Caco-2 (cell line): ENCODE data around the gene RNF145. TPM values are rescaled to one million over a fixed set of nuclear protein-coding genes. Genes with fewer than 3 reads are reported as not detected.

Source experiments
- BruUV-seq: library from RNA; stranded (reverse); fragments of 400-500 nt; replicated peaks from 2 replicates; lab custom pipeline; 2021; lab: Mats Ljungman, UMichigan
- CTCF ChIA-PET: fragments of 300-600 bp; sonication (Branson Sonifier 250); formaldehyde crosslinking; loops from one replicate; lab custom pipeline; 2022; ENCODE audit warnings: antibody characterized with exemption; lab: Charles Lee
- POLR2A ChIA-PET: fragments of 300-600 bp; sonication (Branson Sonifier 250); formaldehyde crosslinking; loops from one replicate; lab custom pipeline; 2022; ENCODE audit warnings: antibody characterized with exemption; lab: Charles Lee
- DNase-seq, 2 experiments: peaks; one replicate each; pipeline versions ENCODE4 v3.0.0 to v3.0.0-alpha.2; 2020 to 2022
- H3K27me3 ChIP-seq: replicated peaks from 2 replicates; pipeline ENCODE4 v1.6.0; 2011; ENCODE audit warnings: low read length; ENCODE audit not compliant: control insufficient read depth, insufficient read depth
- H3K36me3 ChIP-seq: 2 replicates; pipeline ENCODE4 v1.5.1; 2011; ENCODE audit warnings: low read length; ENCODE audit not compliant: control insufficient read depth, insufficient read depth
- H3K4me1 ChIP-seq: fragments of 250-450 bp; sonication (Bioruptor Pico); 2 replicates; pipeline ENCODE4 v1.5.1; 2020; ENCODE audit warnings: mild to moderate bottlenecking
- H3K4me3 ChIP-seq: 2 replicates; pipeline ENCODE4 v1.5.1; 2011; ENCODE audit warnings: low read depth, mild to moderate bottlenecking, control low read depth, low read length
- H3K9me3 ChIP-seq: fragments of 250-450 bp; sonication (Bioruptor Pico); 2 replicates; pipeline ENCODE4 v1.5.1; 2020; ENCODE audit warnings: mild to moderate bottlenecking, moderate library complexity
- H3K27ac Mint-ChIP-seq: one replicate; pipeline ENCODE4 v1.8.0; 2022; ENCODE audit warnings: mixed read lengths; ENCODE audit not compliant: unreplicated experiment
- H3K27me3 Mint-ChIP-seq: one replicate; pipeline ENCODE4 v1.8.0; 2022; ENCODE audit warnings: mixed read lengths; ENCODE audit not compliant: insufficient read depth, unreplicated experiment
- H3K36me3 Mint-ChIP-seq: one replicate; pipeline ENCODE4 v1.8.0; 2022; ENCODE audit warnings: mild to moderate bottlenecking, mixed read lengths; ENCODE audit not compliant: insufficient read depth, unreplicated experiment
- H3K4me1 Mint-ChIP-seq: one replicate; pipeline ENCODE4 v1.8.0; 2022; ENCODE audit warnings: low read depth, mixed read lengths; ENCODE audit not compliant: unreplicated experiment
- H3K4me3 Mint-ChIP-seq: one replicate; pipeline ENCODE4 v1.8.0; 2022; ENCODE audit warnings: mild to moderate bottlenecking, moderate library complexity, mixed read lengths; ENCODE audit not compliant: unreplicated experiment
- H3K9me3 Mint-ChIP-seq: one replicate; pipeline ENCODE4 v1.8.0; 2022; ENCODE audit warnings: mixed read lengths; ENCODE audit not compliant: unreplicated experiment
- CTCF ChIP-seq, 2 experiments: fragments of 200-600 bp in 1 of 2; IDR thresholded peaks; 1 replicate in 1 of 2; 2 replicates in 1 of 2; pipeline versions ENCODE4 v1.5.1 to v1.8.0; 2011 to 2022; ENCODE audit warnings: antibody characterized with exemption in 1 of 2, control low read depth in 1 of 2, inconsistent platforms in 1 of 2, low read depth in 1 of 2, low read length in 1 of 2, mild to moderate bottlenecking in 1 of 2, moderate library complexity in 1 of 2; ENCODE audit not compliant: insufficient read depth in 1 of 2, severe bottlenecking in 1 of 2, unreplicated experiment in 1 of 2
- intact Hi-C: fragments of 100-400 bp; cut with micrococcal nuclease; formaldehyde crosslinking; loops from one replicate; pipeline ENCODE4 v1.10.0; 2022; ENCODE audit not compliant: unreplicated experiment
- total RNA-seq: library from RNA; stranded (reverse); gene quantifications from 2 replicates; pipeline ENCODE4 v1.2.3, GENCODE V29; 2022

RNF145 gene
- total RNA-seq, 1 experiment from 2014 or later, result 38.7 TPM

- Histone ChIP-seq H3K9me3 (no peaks in the 10 kb centered on the region), H3K4me1 (no peaks in the 10 kb centered on the region), H3K36me3 (no peaks in the 10 kb centered on the region), H3K27me3 (no peaks in the 10 kb centered on the region), H3K4me3 (no peak overlapping the region)
- BruUV-seq, result no TSS peak
- H3K27me3 Mint-ChIP-seq, result peaks cover 18% of the 10 kb centered on the region
- TF ChIP-seq CTCF (IDR thresholded peaks at IDR 0.05; ENCODE audit: insufficient read depth in 1 of 2, low read depth in 1 of 2, low read length in 1 of 2, severe bottlenecking in 1 of 2, unreplicated experiment in 1 of 2), result no peak
- H3K36me3 Mint-ChIP-seq, result no peaks in the 10 kb centered on the region
- intact Hi-C loops, result no loop called here
- no peaks in the 10 kb centered on the region for H3K4me1 Mint-ChIP-seq
- no peak for DNase-seq
- no peaks in the 10 kb centered on the region for H3K9me3 Mint-ChIP-seq
- no peak overlapping the region for H3K27ac Mint-ChIP-seq
- ChIA-PET POLR2A (no interaction called here), CTCF (no interaction called here)
- H3K4me3 Mint-ChIP-seq, result no peak overlapping the region
Measured at GRCh38 chr5:159249158-159249557, 39.8 kb upstream of the RNF145 start.

DNA sequence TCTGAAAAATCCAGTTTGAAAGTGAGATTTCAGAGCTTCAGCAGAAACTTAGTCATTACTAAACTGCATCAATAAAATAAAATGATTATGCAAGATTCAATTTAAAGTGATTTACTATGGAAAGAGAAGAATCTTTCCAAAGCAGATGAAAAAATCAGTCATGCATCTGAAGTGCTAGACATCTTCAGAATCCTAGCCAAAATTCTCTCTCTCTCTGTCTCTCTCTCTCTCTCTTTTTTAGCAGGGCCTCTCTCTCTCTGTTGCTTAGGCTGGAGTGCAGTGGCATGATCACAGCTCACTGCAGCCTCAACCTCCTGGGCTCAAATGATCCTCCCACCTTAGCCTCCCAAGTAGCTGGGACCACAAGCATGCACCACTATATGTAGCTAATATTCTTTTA is 35.5 kb upstream of the RNF145 start:
- no TSS peak for BruUV-seq
- Mint-ChIP-seq H3K27me3 (peaks cover 14% of the 10 kb centered on the region), H3K36me3 (no peaks in the 10 kb centered on the region), H3K4me1 (no peaks in the 10 kb centered on the region), H3K9me3 (no peaks in the 10 kb centered on the region), H3K4me3 (no peak overlapping the region), H3K27ac (no peak overlapping the region)
- H3K27me3 ChIP-seq, result no peaks in the 10 kb centered on the region
- CTCF ChIA-PET, result no interaction called here
- H3K4me3 ChIP-seq, result no peak overlapping the region
- no peaks in the 10 kb centered on the region for H3K36me3 ChIP-seq
- no peak for DNase-seq
- TF ChIP-seq CTCF (IDR thresholded peaks at IDR 0.05; ENCODE audit: insufficient read depth in 1 of 2, low read depth in 1 of 2, low read length in 1 of 2, severe bottlenecking in 1 of 2, unreplicated experiment in 1 of 2), result no peak
- H3K9me3 ChIP-seq, result no peaks in the 10 kb centered on the region
- intact Hi-C loops, result no loop called here
- POLR2A ChIA-PET, result no interaction called here
- no peaks in the 10 kb centered on the region for H3K4me1 ChIP-seq

- H3K4me3 ChIP-seq, result no peak overlapping the region
- Mint-ChIP-seq H3K36me3 (no peaks in the 10 kb centered on the region), H3K4me3 (no peak overlapping the region), H3K9me3 (no peaks in the 10 kb centered on the region), H3K4me1 (no peaks in the 10 kb centered on the region), H3K27ac (no peak overlapping the region), H3K27me3 (peaks cover 12% of the 10 kb centered on the region)
- intact Hi-C loops, result no loop called here
- CTCF ChIA-PET, result no interaction called here
- no peaks in the 10 kb centered on the region for H3K4me1 ChIP-seq
- DNase-seq, result no peak
- no peaks in the 10 kb centered on the region for H3K36me3 ChIP-seq
- POLR2A ChIA-PET, result no interaction called here
- BruUV-seq, result no TSS peak
- H3K9me3 ChIP-seq, result no peaks in the 10 kb centered on the region
- TF ChIP-seq CTCF (IDR thresholded peaks at IDR 0.05; ENCODE audit: insufficient read depth in 1 of 2, low read depth in 1 of 2, low read length in 1 of 2, severe bottlenecking in 1 of 2, unreplicated experiment in 1 of 2), result no peak
- no peaks in the 10 kb centered on the region for H3K27me3 ChIP-seq
Measured at GRCh38 chr5:159244163-159244562, 34.8 kb upstream of the RNF145 start.
